IMR-90 (cell line): ENCODE measurements around the gene LARP4B. TPM values are rescaled to one million over a fixed set of nuclear protein-coding genes. Genes with fewer than 3 reads are reported as not detected.

Experiments
- ATAC-seq: fragments of 200-7000 bp; cut with Tn5 transposase; 2 replicates; pipeline ENCODE4 v1.9.1; 2020; ENCODE audit warnings: low read depth, mild to moderate bottlenecking, moderate library complexity
- BruUV-seq: library from RNA; stranded (reverse); fragments of 400-500 nt; replicated peaks from 2 replicates; lab custom pipeline; 2021; lab: Mats Ljungman, UMichigan
- CTCF ChIA-PET: fragments of 300-600 bp; formaldehyde crosslinking; extraction: SDS; loops from one replicate; lab custom pipeline; 2021; ENCODE audit warnings: antibody characterized with exemption; lab: Yijun Ruan, JAX
- POLR2A ChIA-PET: fragments of 300-600 bp; sonication (Branson Sonifier 250); formaldehyde crosslinking; loops from one replicate; lab custom pipeline; 2022; ENCODE audit warnings: antibody characterized with exemption; ENCODE audit not compliant: unreplicated experiment; lab: Charles Lee
- DNase-seq: peaks from one replicate; pipeline ENCODE4 v3.0.0; 2013
- H2AFZ ChIP-seq: replicated peaks from 2 replicates; pipeline ENCODE3; 2013; ENCODE audit warnings: low read length, mild to moderate bottlenecking; ENCODE audit not compliant: poor library complexity
- H2AK5ac ChIP-seq: 2 replicates; pipeline ENCODE4 v1.6.1; 2013; ENCODE audit warnings: low read depth, low read length, inconsistent platforms
- H2AK9ac ChIP-seq: replicated peaks from 2 replicates; pipeline ENCODE3; 2013; ENCODE audit warnings: mild to moderate bottlenecking, low read depth, low read length, moderate library complexity; ENCODE audit not compliant: poor library complexity
- H2BK120ac ChIP-seq: 2 replicates; pipeline ENCODE4 v1.6.1; 2013; ENCODE audit warnings: low read depth, low read length, inconsistent platforms
- H2BK15ac ChIP-seq: 3 replicates; pipeline ENCODE4 v1.6.1; 2013; ENCODE audit warnings: low read depth, low read length, inconsistent platforms
- H2BK20ac ChIP-seq: 2 replicates; pipeline ENCODE4 v1.6.1; 2013; ENCODE audit warnings: low read depth, mild to moderate bottlenecking, inconsistent platforms, low read length, moderate library complexity
- H2BK5ac ChIP-seq: 2 replicates; pipeline ENCODE4 v1.6.1; 2013; ENCODE audit warnings: mild to moderate bottlenecking, low read depth, low read length, inconsistent platforms; ENCODE audit not compliant: poor library complexity, severe bottlenecking
- H3K14ac ChIP-seq: replicated peaks from 2 replicates; pipeline ENCODE4 v1.6.1; 2013; ENCODE audit warnings: low read depth, low read length, inconsistent platforms
- H3K18ac ChIP-seq: 2 replicates; pipeline ENCODE4 v1.6.1; 2013; ENCODE audit warnings: low read depth, low read length, control low read depth
- H3K23ac ChIP-seq: 2 replicates; pipeline ENCODE4 v1.6.1; 2013; ENCODE audit warnings: low read depth, low read length, inconsistent platforms
- H3K27ac ChIP-seq: 2 replicates; pipeline ENCODE4 v1.5.1; 2013; ENCODE audit warnings: mild to moderate bottlenecking, control low read depth, low read length; ENCODE audit not compliant: insufficient read depth
- H3K27me3 ChIP-seq: 2 replicates; pipeline ENCODE4 v1.6.1; 2013; ENCODE audit warnings: low read length; ENCODE audit not compliant: control insufficient read depth, insufficient read depth
- H3K36me3 ChIP-seq: 2 replicates; pipeline ENCODE4 v1.6.1; 2013; ENCODE audit warnings: low read length, mixed read lengths; ENCODE audit not compliant: control insufficient read depth, insufficient read depth
- H3K4ac ChIP-seq: 2 replicates; pipeline ENCODE4 v1.6.1; 2013; ENCODE audit warnings: low read depth, low read length, inconsistent platforms
- H3K4me1 ChIP-seq: 2 replicates; pipeline ENCODE4 v1.6.1; 2013; ENCODE audit warnings: low read length, mixed read lengths; ENCODE audit not compliant: control insufficient read depth, insufficient read depth
- H3K4me2 ChIP-seq: 2 replicates; pipeline ENCODE4 v1.6.1; 2013; ENCODE audit warnings: low read depth, mild to moderate bottlenecking, control low read depth, low read length, moderate library complexity
- H3K4me3 ChIP-seq: 2 replicates; pipeline ENCODE4 v1.5.1; 2013; ENCODE audit warnings: low read depth, mild to moderate bottlenecking, control low read depth, low read length, moderate library complexity; ENCODE audit not compliant: insufficient read depth
- H3K56ac ChIP-seq: 2 replicates; pipeline ENCODE4 v1.6.1; 2013; ENCODE audit warnings: low read length, inconsistent platforms; ENCODE audit not compliant: insufficient read depth; ENCODE audit errors: extremely low read depth
- H3K79me1 ChIP-seq, 2 experiments: 2 replicates each; pipeline ENCODE4 v1.6.1; 2013; ENCODE audit warnings: low read length in 2 of 2, inconsistent platforms in 1 of 2, low read depth in 1 of 2
- H3K9ac ChIP-seq: 2 replicates; pipeline ENCODE4 v1.6.1; 2013; ENCODE audit warnings: low read depth, low read length, control low read depth
- H3K9me1 ChIP-seq: 2 replicates; pipeline ENCODE4 v1.6.1; 2013; ENCODE audit warnings: low read length, inconsistent platforms; ENCODE audit not compliant: insufficient read depth
- H3K9me3 ChIP-seq: 2 replicates; pipeline ENCODE4 v1.6.1; 2013; ENCODE audit warnings: low read length; ENCODE audit not compliant: control insufficient read depth, insufficient read depth
- H4K20me1 ChIP-seq: 2 replicates; pipeline ENCODE4 v1.6.1; 2013; ENCODE audit warnings: low read length, inconsistent platforms; ENCODE audit not compliant: insufficient read depth
- H4K5ac ChIP-seq: 2 replicates; pipeline ENCODE4 v1.6.1; 2013; ENCODE audit warnings: mild to moderate bottlenecking, low read depth, low read length, control low read depth
- H4K8ac ChIP-seq, 2 experiments: 2 replicates each; pipeline ENCODE4 v1.6.1; 2013; ENCODE audit warnings: low read depth in 2 of 2, low read length in 2 of 2, control low read depth in 1 of 2, inconsistent platforms in 1 of 2
- H4K91ac ChIP-seq: 2 replicates; pipeline ENCODE4 v1.6.1; 2013; ENCODE audit warnings: low read depth, low read length, inconsistent platforms; ENCODE audit not compliant: insufficient read depth
- ELK1 ChIP-seq: fragments of 150-350 bp; IDR thresholded peaks from 2 replicates; pipeline ENCODE4 v1.6.1; 2016; ENCODE audit warnings: low read depth, mild to moderate bottlenecking, low read length, moderate library complexity, borderline replicate concordance
- MAFK ChIP-seq: IDR thresholded peaks from 2 replicates; pipeline ENCODE4 v1.6.1; 2012; ENCODE audit warnings: low read depth, low read length, improper control_type of control experiment
- MXI1 ChIP-seq: IDR thresholded peaks from 2 replicates; pipeline ENCODE4 v1.6.1; 2012; ENCODE audit warnings: low read depth, mild to moderate bottlenecking, low read length, moderate library complexity, borderline replicate concordance
- POLR2A ChIP-seq: IDR thresholded peaks from 2 replicates; pipeline ENCODE4 v1.6.1; 2012; ENCODE audit warnings: mild to moderate bottlenecking, low read depth, low read length
- RFX5 ChIP-seq: IDR thresholded peaks from 2 replicates; pipeline ENCODE4 v1.8.0; 2012; ENCODE audit warnings: low read depth, mild to moderate bottlenecking, low read length, moderate library complexity
- SMC3 ChIP-seq: fragments of 150-350 bp; IDR thresholded peaks from 2 replicates; pipeline ENCODE4 v1.6.1; 2016; ENCODE audit warnings: low read depth, mild to moderate bottlenecking, antibody characterized with exemption, low read length, moderate library complexity
- WGBS, 2 experiments: methylation state at CpG; one replicate each; pipeline versions ENCODE4 v1.1.5 to v1.1.7; 2013; ENCODE audit warnings: missing lambda C conversion rate in 2 of 2; ENCODE audit not compliant: insufficient read length in 1 of 2; ENCODE audit errors: extremely low coverage in 2 of 2; 5-methylcytosine and 5-hydroxymethylcytosine counted together
- dilution Hi-C: fragments of 300-500 bp; cut with HindIII; formaldehyde crosslinking; loops from one replicate; pipeline ENCODE4 v1.14.3; 2018; ENCODE audit warnings: low sequenced_read_pairs; ENCODE audit not compliant: unreplicated experiment
- in situ Hi-C: fragments of 300-500 bp; cut with MboI; formaldehyde crosslinking; loops from 3 replicates; pipeline ENCODE4 v1.14.3; 2019; ENCODE audit warnings: low sequenced_read_pairs, inconsistent platforms, mixed read lengths
- intact Hi-C: fragments of 100-400 bp; cut with micrococcal nuclease; formaldehyde crosslinking; loops from 2 replicates; pipeline ENCODE4 v1.10.0; 2022
- polyA plus RNA-seq, 3 experiments: library from polyadenylated mRNA; depleted of rRNA; stranded (reverse); fragments of >200 nt; gene quantifications; 2 replicates each; pipeline ENCODE4 v1.2.3, GENCODE V29; 2012; ENCODE audit warnings: low replicate concordance in 1 of 3
- total RNA-seq: library from RNA; depleted of rRNA; stranded (reverse); fragments of >200 nt; gene quantifications from 2 replicates; pipeline ENCODE4 v1.2.3, GENCODE V29; 2012
- TF ChIP-seq, protein P1 (sequence below): conservative IDR thresholded peaks from 2 replicates; pipeline ENCODE4 v1.5.1; 2012; ENCODE audit warnings: mild to moderate bottlenecking, low read depth, low read length, improper control_type of control experiment

Gene LARP4B
- total and polyA plus RNA-seq, 2 of the 4 experiments (the other 2 are of a cell fraction) = 24.3 to 25.5 TPM

GRCh38 chr10:852386-852785 lies 79.1 kb downstream of the LARP4B start:
- Histone ChIP-seq H2AK5ac (no peak overlapping the region), H2BK20ac (no peak overlapping the region), H3K9me3 (no peaks in the 10 kb centered on the region), H3K27me3 (no peaks in the 10 kb centered on the region), H4K8ac (no peak overlapping the region), H3K4me1 (no peaks in the 10 kb centered on the region), H3K4ac (no peak overlapping the region), H2BK120ac (no peak overlapping the region), H3K4me2 (no peak overlapping the region), H4K91ac (no peak overlapping the region), H3K18ac (no peak overlapping the region), H2AK9ac (no peak overlapping the region), H2BK15ac (no peak overlapping the region), H3K23ac (no peak overlapping the region), H3K27ac (no peak overlapping the region), H4K5ac (no peak overlapping the region), H2BK5ac (no peak overlapping the region), H3K9me1 (peaks cover 4% of the 10 kb centered on the region; the same call in 1 of the 2 replicates), H3K4me3 (no peak overlapping the region), H2AFZ (no peak overlapping the region), H3K14ac (no peak overlapping the region), H3K36me3 (peaks cover 24% of the 10 kb centered on the region), H3K56ac (no peak overlapping the region), H4K20me1 (peaks cover 35% of the 10 kb centered on the region), H3K79me1 (peaks cover 42 to 74% of the 10 kb centered on the region in 2 experiments), H3K9ac (no peak overlapping the region)
- POLR2A ChIA-PET = no interaction called here
- in situ Hi-C loops (no loop called here), dilution Hi-C loops (no loop called here), intact Hi-C loops (no loop called here)
- CTCF ChIA-PET = no interaction called here
- no peak for TF ChIP-seq MAFK
- TF ChIP-seq SMC3 = no peak
- TF ChIP-seq POLR2A = no peak
- no peak for TF ChIP-seq RFX5
- TF ChIP-seq, protein P1, sequence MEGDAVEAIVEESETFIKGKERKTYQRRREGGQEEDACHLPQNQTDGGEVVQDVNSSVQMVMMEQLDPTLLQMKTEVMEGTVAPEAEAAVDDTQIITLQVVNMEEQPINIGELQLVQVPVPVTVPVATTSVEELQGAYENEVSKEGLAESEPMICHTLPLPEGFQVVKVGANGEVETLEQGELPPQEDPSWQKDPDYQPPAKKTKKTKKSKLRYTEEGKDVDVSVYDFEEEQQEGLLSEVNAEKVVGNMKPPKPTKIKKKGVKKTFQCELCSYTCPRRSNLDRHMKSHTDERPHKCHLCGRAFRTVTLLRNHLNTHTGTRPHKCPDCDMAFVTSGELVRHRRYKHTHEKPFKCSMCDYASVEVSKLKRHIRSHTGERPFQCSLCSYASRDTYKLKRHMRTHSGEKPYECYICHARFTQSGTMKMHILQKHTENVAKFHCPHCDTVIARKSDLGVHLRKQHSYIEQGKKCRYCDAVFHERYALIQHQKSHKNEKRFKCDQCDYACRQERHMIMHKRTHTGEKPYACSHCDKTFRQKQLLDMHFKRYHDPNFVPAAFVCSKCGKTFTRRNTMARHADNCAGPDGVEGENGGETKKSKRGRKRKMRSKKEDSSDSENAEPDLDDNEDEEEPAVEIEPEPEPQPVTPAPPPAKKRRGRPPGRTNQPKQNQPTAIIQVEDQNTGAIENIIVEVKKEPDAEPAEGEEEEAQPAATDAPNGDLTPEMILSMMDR = no peak
- TF ChIP-seq ELK1 = no peak
- TF ChIP-seq MXI1 = no peak
- DNase-seq (no peak), ATAC-seq (no peak)
- BruUV-seq = no TSS peak
- WGBS, 2 experiments = no CpG with 5 or more reads among the region's 3 CpGs
